ENCODE data around the gene TRIM44.
A peak's percentile ranks its signal among the peaks of the same experiment; 100 is the strongest.

The TRIM44 gene

GRCh38 chr11:35791088-35791958 is 128.7 kb downstream of the TRIM44 start:
- no peak for DNase-seq (ENCODE audit: low spot score)

GRCh38 chr11:35792148-35792845 is 129.7 kb downstream of the TRIM44 start:
- DNase-seq (ENCODE audit: low spot score) = no peak

GRCh38 chr11:35792846-35793192 is 130.2 kb downstream of the TRIM44 start:
- no peak for DNase-seq (ENCODE audit: low spot score)

GRCh38 chr11:35794333-35794732 is 131.8 kb downstream of the TRIM44 start:
- no peak for DNase-seq (ENCODE audit: low spot score)

- peak; percentile 67 for DNase-seq (ENCODE audit: low spot score)
Observed at GRCh38 chr11:35794850-35795249, 132.3 kb downstream of the TRIM44 start.

GRCh38 chr11:35796562-35796961 is 134.0 kb downstream of the TRIM44 start:
- peak; percentile 43 for DNase-seq (ENCODE audit: low spot score)

GRCh38 chr11:35798423-35798822 is 135.8 kb downstream of the TRIM44 start:
- DNase-seq (ENCODE audit: low spot score) = peak; percentile 39

GRCh38 chr11:35798983-35799382 is 136.4 kb downstream of the TRIM44 start:
- no peak for DNase-seq (ENCODE audit: low spot score)

- no peak for DNase-seq (ENCODE audit: low spot score)
Observed at GRCh38 chr11:35799655-35800054, 137.1 kb downstream of the TRIM44 start.

GRCh38 chr11:35800970-35801953 is 138.7 kb downstream of the TRIM44 start:
- DNase-seq (ENCODE audit: low spot score) = peak; percentile 31

GRCh38 chr11:35802221-35802620 is 139.6 kb downstream of the TRIM44 start:
- no peak for DNase-seq (ENCODE audit: low spot score)

- no peak for DNase-seq (ENCODE audit: low spot score)
Observed at GRCh38 chr11:35802672-35803071, 140.1 kb downstream of the TRIM44 start.

GRCh38 chr11:35803115-35803514 is 140.5 kb downstream of the TRIM44 start:
- DNase-seq (ENCODE audit: low spot score) = no peak

- DNase-seq (ENCODE audit: low spot score) = no peak
Observed at GRCh38 chr11:35804451-35805040, 142.0 kb downstream of the TRIM44 start.

GRCh38 chr11:35809561-35809960 is 147.0 kb downstream of the TRIM44 start:
- no peak for DNase-seq (ENCODE audit: low spot score)

GRCh38 chr11:35810045-35810645 is 147.6 kb downstream of the TRIM44 start:
- DNase-seq (ENCODE audit: low spot score) = no peak

GRCh38 chr11:35811783-35812182 is 149.2 kb downstream of the TRIM44 start:
- no peak for DNase-seq (ENCODE audit: low spot score)

GRCh38 chr11:35812828-35813227 is 150.3 kb downstream of the TRIM44 start:
- no peak for DNase-seq (ENCODE audit: low spot score)

- DNase-seq (ENCODE audit: low spot score) = no peak
Observed at GRCh38 chr11:35814081-35814695, 151.6 kb downstream of the TRIM44 start.

GRCh38 chr11:35814720-35815305 is 152.2 kb downstream of the TRIM44 start:
- no peak for DNase-seq (ENCODE audit: low spot score)

Data from kidney tubule cell (primary cell).